Eye (tissue), 1 donor: ENCODE measurements around the gene GPT2.
A peak's percentile ranks its signal among the peaks of the same experiment; 100 is the strongest.

ENCODE experiments used
- DNase-seq: peaks from one replicate; pipeline ENCODE4 v3.0.0-alpha.2; 2015

The GPT2 gene

GRCh38 chr16:46973996-46974324 is 89.8 kb downstream of the GPT2 start:
- no peak for DNase-seq

- DNase-seq = peak; percentile 54
Observed at GRCh38 chr16:46974352-46974751, 90.2 kb downstream of the GPT2 start.

GRCh38 chr16:46975165-46975564 is 91.0 kb downstream of the GPT2 start:
- DNase-seq = no peak

GRCh38 chr16:46975908-46976470 is 91.8 kb downstream of the GPT2 start:
- DNase-seq = no peak

GRCh38 chr16:46976550-46976949 is 92.4 kb downstream of the GPT2 start:
- DNase-seq = no peak
